ENCODE results near the gene PCDH17.

PCDH17 gene

GRCh38 chr13:57631596-57632275 is at the start of gene PCDH17:
PCDH17 (plus strand) TSS chr13:57631744; CDS start chr13:57632547, 803 bp downstream.
- no peaks in the 10 kb centered on the region for H3K36me3 ChIP-seq
- no peak within 1 kb of the TSS for H3K27ac ChIP-seq
- TF ChIP-seq CTCF (IDR thresholded peaks at IDR 0.05; ENCODE audit: low read depth, low read length), result no peak
- no peak for DNase-seq
- no peaks in the 10 kb centered on the region for H3K9me3 ChIP-seq (ENCODE audit: severe bottlenecking)
- H3K4me3 ChIP-seq (ENCODE audit: low read depth, low read length), result peak within 1 kb of the TSS; percentile 53
- H3K27me3 ChIP-seq (ENCODE audit: insufficient read depth, low read depth, severe bottlenecking), result peaks cover 7% of the 10 kb centered on the region

GRCh38 chr13:57582032-57582431 is 49.5 kb upstream of the PCDH17 start:
- no peak overlapping the region for H3K4me3 ChIP-seq (ENCODE audit: low read depth, low read length)
- no peaks in the 10 kb centered on the region for H3K36me3 ChIP-seq
- TF ChIP-seq CTCF (IDR thresholded peaks at IDR 0.05; ENCODE audit: low read depth, low read length), result peak; percentile 29; the same call in 1 of the 2 replicates
- DNase-seq, result peak; percentile 5
- no peak overlapping the region for H3K27ac ChIP-seq
- no peaks in the 10 kb centered on the region for H3K9me3 ChIP-seq (ENCODE audit: severe bottlenecking)
- H3K27me3 ChIP-seq (ENCODE audit: insufficient read depth, low read depth, severe bottlenecking), result no peaks in the 10 kb centered on the region

GRCh38 chr13:57583529-57583928 is 48.0 kb upstream of the PCDH17 start:
- no peak for DNase-seq
- Histone ChIP-seq H3K27me3 (ENCODE audit: insufficient read depth, low read depth, severe bottlenecking) (no peaks in the 10 kb centered on the region), H3K36me3 (no peaks in the 10 kb centered on the region), H3K27ac (no peak overlapping the region), H3K9me3 (ENCODE audit: severe bottlenecking) (no peaks in the 10 kb centered on the region), H3K4me3 (ENCODE audit: low read depth, low read length) (no peak overlapping the region)
- no peak for TF ChIP-seq CTCF (IDR thresholded peaks at IDR 0.05; ENCODE audit: low read depth, low read length)

- no peak for DNase-seq
- Histone ChIP-seq H3K9me3 (ENCODE audit: severe bottlenecking) (no peaks in the 10 kb centered on the region), H3K27ac (no peak overlapping the region), H3K27me3 (ENCODE audit: insufficient read depth, low read depth, severe bottlenecking) (no peaks in the 10 kb centered on the region), H3K4me3 (ENCODE audit: low read depth, low read length) (no peak overlapping the region), H3K36me3 (no peaks in the 10 kb centered on the region)
- TF ChIP-seq CTCF (IDR thresholded peaks at IDR 0.05; ENCODE audit: low read depth, low read length), result no peak
These were observed 42.9 kb upstream of the PCDH17 start for GRCh38 chr13:57588639-57589038.

- no peak overlapping the region for H3K4me3 ChIP-seq (ENCODE audit: low read depth, low read length)
- TF ChIP-seq CTCF (IDR thresholded peaks at IDR 0.05; ENCODE audit: low read depth, low read length), result no peak
- no peak for DNase-seq
- H3K36me3 ChIP-seq, result no peaks in the 10 kb centered on the region
- no peak overlapping the region for H3K27ac ChIP-seq
- no peaks in the 10 kb centered on the region for H3K9me3 ChIP-seq (ENCODE audit: severe bottlenecking)
- H3K27me3 ChIP-seq (ENCODE audit: insufficient read depth, low read depth, severe bottlenecking), result no peaks in the 10 kb centered on the region
These were observed 35.8 kb upstream of the PCDH17 start for GRCh38 chr13:57595775-57596174.

DNA sequence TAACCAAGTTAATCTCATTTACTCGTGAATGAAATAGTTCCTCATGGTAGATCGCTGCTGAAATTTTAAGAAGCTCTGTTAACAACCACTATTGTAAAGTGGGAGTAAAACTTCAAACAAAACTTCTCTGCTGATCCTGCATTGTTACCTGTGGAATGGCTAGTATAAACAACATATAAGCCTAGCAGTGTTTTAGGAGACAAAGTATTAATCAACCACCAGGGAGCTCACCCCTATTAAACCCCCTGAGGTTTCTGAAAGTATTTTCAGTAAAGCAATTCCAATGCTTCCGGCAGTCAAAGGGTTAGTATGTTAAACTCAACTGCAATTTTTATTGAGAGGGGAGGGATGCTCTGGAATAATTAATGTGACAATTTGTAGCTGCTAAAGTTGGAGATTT is 30.0 kb upstream of the PCDH17 start:
- TF ChIP-seq CTCF (IDR thresholded peaks at IDR 0.05; ENCODE audit: low read depth, low read length), result no peak
- no peaks in the 10 kb centered on the region for H3K36me3 ChIP-seq
- no peak overlapping the region for H3K27ac ChIP-seq
- no peak for DNase-seq
- H3K9me3 ChIP-seq (ENCODE audit: severe bottlenecking), result no peaks in the 10 kb centered on the region
- H3K27me3 ChIP-seq (ENCODE audit: insufficient read depth, low read depth, severe bottlenecking), result no peaks in the 10 kb centered on the region
- no peak overlapping the region for H3K4me3 ChIP-seq (ENCODE audit: low read depth, low read length)
